K562 (cell line): ENCODE results near the gene ZFAND3.

Experiments used
- ATF6 ChIP-seq: sonication (generic); formaldehyde crosslinking; IDR thresholded peaks from 2 replicates; pipeline ENCODE4 v1.4.0; 2020; ENCODE audit warnings: mild to moderate bottlenecking, missing genetic modification reagents
- KLF10 ChIP-seq: fragments of 250-450 bp; sonication (Bioruptor Pico); IDR thresholded peaks from 2 replicates; pipeline ENCODE4 v1.6.1; 2021; ENCODE audit warnings: matching md5 sums
- MAFK ChIP-seq: IDR thresholded peaks from 2 replicates; pipeline ENCODE4 v1.6.1; 2011; ENCODE audit warnings: low read length, improper control_type of control experiment
- MYC ChIP-seq, 2 experiments: fragments of 250-450 bp in 1 of 2; sonication (Bioruptor Pico) in 1 of 2; IDR thresholded peaks; 2 replicates each; pipeline versions ENCODE4 v1.5.1 to v1.6.1; 2012 to 2021; ENCODE audit warnings: low read depth in 2 of 2, borderline replicate concordance in 1 of 2, improper control_type of control experiment in 1 of 2, low read length in 1 of 2, mild to moderate bottlenecking in 1 of 2, moderate library complexity in 1 of 2
- MYNN ChIP-seq, 2 experiments: sonication (generic); formaldehyde crosslinking in 1 of 2; IDR thresholded peaks; 2 replicates each; pipeline versions ENCODE4 v1.5.0 to v1.6.1; 2016 to 2020; ENCODE audit warnings: antibody characterized with exemption in 1 of 2, missing genetic modification reagents in 1 of 2
- NRF1 ChIP-seq, 2 experiments: fragments of 450-650 bp; IDR thresholded peaks in 1 of 2; conservative IDR thresholded peaks in 1 of 2; 2 replicates each; pipeline ENCODE4 v1.6.1; 2014; ENCODE audit warnings: mild to moderate bottlenecking in 2 of 2
- PCBP2 ChIP-seq: fragments of 200-400 bp; formaldehyde crosslinking; IDR thresholded peaks from 2 replicates; pipeline ENCODE4 v1.6.1; 2018; ENCODE audit warnings: low read length, low read depth, mild to moderate bottlenecking, moderate library complexity; ENCODE audit not compliant: poor library complexity, severe bottlenecking
- STAT5A ChIP-seq: IDR thresholded peaks from 2 replicates; pipeline ENCODE4 v1.6.1; 2012; ENCODE audit warnings: low read length, inconsistent platforms, borderline replicate concordance
- TCF7L2 ChIP-seq: fragments of 150-350 bp; IDR thresholded peaks from 2 replicates; pipeline ENCODE4 v1.6.1; 2016; ENCODE audit warnings: low read depth, mild to moderate bottlenecking, low read length, moderate library complexity
- TGIF2 ChIP-seq: sonication (generic); formaldehyde crosslinking; IDR thresholded peaks from 2 replicates; pipeline ENCODE4 v1.8.1; 2022; ENCODE audit warnings: mild to moderate bottlenecking, missing genetic modification reagents, moderate library complexity
- WHSC1 ChIP-seq: IDR thresholded peaks from one replicate; pipeline ENCODE4 v1.6.1; 2012; ENCODE audit warnings: low read length, control low read depth, inconsistent platforms
- ZBED1 ChIP-seq: IDR thresholded peaks from 2 replicates; pipeline ENCODE4 v1.6.1; 2014
- ZFP36 ChIP-seq: fragments of 150-350 bp; IDR thresholded peaks from 2 replicates; pipeline ENCODE4 v1.6.1; 2018; ENCODE audit warnings: low read length, low read depth; ENCODE audit not compliant: partially characterized antibody

GRCh38 chr6:38027685-38028373 lies 208.3 kb downstream of the ZFAND3 start:
- no peak for TF ChIP-seq STAT5A
- TF ChIP-seq PCBP2, result no peak
- TF ChIP-seq TCF7L2, result no peak
- no peak for TF ChIP-seq ZFP36
- no peak for TF ChIP-seq WHSC1
- TF ChIP-seq TGIF2 (CRISPR knock-in tag), result no peak
- TF ChIP-seq ZBED1, result no peak
- no peak for TF ChIP-seq NRF1 (conservative IDR thresholded peaks at IDR 0.05 in 1 of 2, IDR thresholded peaks at IDR 0.05 in 1 of 2)
- peak; percentile 80 for TF ChIP-seq MAFK
- no peak for TF ChIP-seq MYNN (IDR thresholded peaks at IDR 0.05)
- no peak for TF ChIP-seq MYNN (CRISPR knock-in tag; IDR thresholded peaks at IDR 0.05)
- TF ChIP-seq MYC (IDR thresholded peaks at IDR 0.05; ENCODE audit: low read depth, low read length), result no peak
- TF ChIP-seq MYC (CRISPR knock-in tag; IDR thresholded peaks at IDR 0.05; ENCODE audit: borderline replicate concordance, low read depth), result no peak
- no peak for TF ChIP-seq ATF6 (CRISPR knock-in tag)
- no peak for TF ChIP-seq KLF10 (CRISPR knock-in tag)
